LNCAP (cell line): ENCODE measurements around the gene GTF2F2.

Experiments
- CTCF ChIP-seq: fragments of 450-650 bp; IDR thresholded peaks from 2 replicates; pipeline ENCODE4 v1.5.1; 2017; ENCODE audit warnings: mild to moderate bottlenecking

The GTF2F2 gene

GRCh38 chr13:45143346-45143751 is 23.0 kb downstream of the GTF2F2 start:
- TF ChIP-seq CTCF: no peak

GRCh38 chr13:45149964-45150363 is 29.7 kb downstream of the GTF2F2 start:
- TF ChIP-seq CTCF: no peak

GRCh38 chr13:45156565-45157361 is 36.5 kb downstream of the GTF2F2 start:
- no peak for TF ChIP-seq CTCF

- TF ChIP-seq CTCF: no peak
These were observed 41.9 kb downstream of the GTF2F2 start for GRCh38 chr13:45162194-45162593.

GRCh38 chr13:45162821-45163220 is 42.5 kb downstream of the GTF2F2 start:
- TF ChIP-seq CTCF: no peak

GRCh38 chr13:45166858-45167257 is 46.5 kb downstream of the GTF2F2 start:
- no peak for TF ChIP-seq CTCF

GRCh38 chr13:45167611-45168554 is 47.6 kb downstream of the GTF2F2 start:
- TF ChIP-seq CTCF: no peak
